ENCODE results near the gene TMEM222.

- no peak for TF ChIP-seq GATA3 (IDR thresholded peaks at IDR 0.05; ENCODE audit: low read depth, low read length)
- TF ChIP-seq GATA2 (IDR thresholded peaks at IDR 0.05; ENCODE audit: low read depth, low read length): no peak
These were observed 29.9 kb upstream of the TMEM222 start for GRCh38 chr1:27292106-27292505.
